C4-2B (cell line): ENCODE data around the gene LCN15.
"Not testable (repeated sequence)": the region's sequence is repeated elsewhere in the genome, so short reads cannot be mapped to it uniquely, and the experiment has no call there.

Source experiments
- H3K27ac ChIP-seq: fragments of 450-650 bp; 2 replicates; pipeline ENCODE4 v1.5.1; 2017
- ZFX ChIP-seq: fragments of 450-650 bp; IDR thresholded peaks from 2 replicates; pipeline ENCODE4 v1.6.1; 2017
- TF ChIP-seq, protein P1 (sequence below): fragments of 450-650 bp; conservative IDR thresholded peaks from 2 replicates; pipeline ENCODE4 v1.5.1; 2017; ENCODE audit warnings: mild to moderate bottlenecking

Gene LCN15

DNA sequence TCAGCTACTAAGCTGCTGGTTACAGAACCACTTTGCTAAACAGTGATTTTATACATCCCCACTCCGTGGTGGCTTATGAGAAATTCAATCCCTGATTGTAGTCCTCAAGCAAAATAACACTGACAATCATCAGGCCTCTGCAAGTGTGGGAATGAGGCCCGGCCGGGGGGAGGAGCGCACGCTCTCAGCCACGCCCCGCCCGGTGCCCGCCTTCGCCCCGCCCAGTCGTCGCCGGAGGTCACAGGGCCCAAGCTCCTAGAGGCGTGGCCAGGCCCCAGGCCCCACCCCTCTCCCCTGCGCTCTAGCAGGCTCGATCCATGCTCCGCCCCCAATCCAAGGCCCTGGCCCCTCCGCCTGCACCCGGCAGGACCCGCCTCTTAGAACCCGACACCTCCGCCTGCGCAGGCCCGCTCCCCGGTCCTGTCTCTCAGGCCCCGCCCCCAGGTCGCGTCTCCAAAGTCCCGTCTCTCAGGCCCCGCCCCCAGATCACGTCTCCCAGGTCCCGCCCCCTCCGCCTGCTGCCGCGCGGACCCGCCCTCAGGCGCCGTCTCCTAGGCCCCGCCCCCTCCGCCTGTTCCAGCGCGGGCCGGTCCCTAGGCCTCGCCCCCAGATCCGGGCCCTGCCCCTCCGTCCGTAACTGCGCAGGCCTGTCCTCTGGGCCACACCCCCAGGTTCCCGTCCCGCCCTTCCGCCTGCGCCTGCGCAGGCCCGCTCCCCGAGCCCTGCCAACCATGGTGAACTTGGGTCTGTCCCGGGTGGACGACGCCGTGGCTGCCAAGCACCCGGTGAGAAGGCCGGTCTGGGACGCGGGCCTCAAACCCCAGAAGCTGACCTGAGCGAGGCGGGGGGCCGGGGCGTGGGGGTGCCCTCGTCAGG lies 26.6 kb upstream of the LCN15 start, which contains the start of gene TMEM141:
TMEM141 (plus strand) TSS at position 705 of the 876 bp plus-strand sequence; CDS start at position 732, 27 bp downstream.
- TF ChIP-seq, protein P1, sequence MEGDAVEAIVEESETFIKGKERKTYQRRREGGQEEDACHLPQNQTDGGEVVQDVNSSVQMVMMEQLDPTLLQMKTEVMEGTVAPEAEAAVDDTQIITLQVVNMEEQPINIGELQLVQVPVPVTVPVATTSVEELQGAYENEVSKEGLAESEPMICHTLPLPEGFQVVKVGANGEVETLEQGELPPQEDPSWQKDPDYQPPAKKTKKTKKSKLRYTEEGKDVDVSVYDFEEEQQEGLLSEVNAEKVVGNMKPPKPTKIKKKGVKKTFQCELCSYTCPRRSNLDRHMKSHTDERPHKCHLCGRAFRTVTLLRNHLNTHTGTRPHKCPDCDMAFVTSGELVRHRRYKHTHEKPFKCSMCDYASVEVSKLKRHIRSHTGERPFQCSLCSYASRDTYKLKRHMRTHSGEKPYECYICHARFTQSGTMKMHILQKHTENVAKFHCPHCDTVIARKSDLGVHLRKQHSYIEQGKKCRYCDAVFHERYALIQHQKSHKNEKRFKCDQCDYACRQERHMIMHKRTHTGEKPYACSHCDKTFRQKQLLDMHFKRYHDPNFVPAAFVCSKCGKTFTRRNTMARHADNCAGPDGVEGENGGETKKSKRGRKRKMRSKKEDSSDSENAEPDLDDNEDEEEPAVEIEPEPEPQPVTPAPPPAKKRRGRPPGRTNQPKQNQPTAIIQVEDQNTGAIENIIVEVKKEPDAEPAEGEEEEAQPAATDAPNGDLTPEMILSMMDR: no peak
- TF ChIP-seq ZFX: no peak
- peak within 1 kb of the TSS; percentile 97 for H3K27ac ChIP-seq

- TF ChIP-seq ZFX: no peak
- TF ChIP-seq, protein P1: no peak
- H3K27ac ChIP-seq: peak overlapping the region; percentile 60
Measured at GRCh38 chr9:136789523-136789937, 25.2 kb upstream of the LCN15 start.

- peak overlapping the region; percentile 60 for H3K27ac ChIP-seq
Measured at GRCh38 chr9:136788644-136789522, 24.6 kb upstream of the LCN15 start.

- H3K27ac ChIP-seq: no peak overlapping the region
- TF ChIP-seq ZFX: no peak
- TF ChIP-seq, protein P1: peak; percentile 90
Measured at GRCh38 chr9:136787690-136788400, 23.5 kb upstream of the LCN15 start.

GRCh38 chr9:136786983-136787382 lies 22.7 kb upstream of the LCN15 start:
- not testable (repeated sequence) for H3K27ac ChIP-seq

GRCh38 chr9:136786451-136786850 lies 22.1 kb upstream of the LCN15 start:
- H3K27ac ChIP-seq: no peak overlapping the region
- TF ChIP-seq, protein P1: no peak
- no peak for TF ChIP-seq ZFX

DNA sequence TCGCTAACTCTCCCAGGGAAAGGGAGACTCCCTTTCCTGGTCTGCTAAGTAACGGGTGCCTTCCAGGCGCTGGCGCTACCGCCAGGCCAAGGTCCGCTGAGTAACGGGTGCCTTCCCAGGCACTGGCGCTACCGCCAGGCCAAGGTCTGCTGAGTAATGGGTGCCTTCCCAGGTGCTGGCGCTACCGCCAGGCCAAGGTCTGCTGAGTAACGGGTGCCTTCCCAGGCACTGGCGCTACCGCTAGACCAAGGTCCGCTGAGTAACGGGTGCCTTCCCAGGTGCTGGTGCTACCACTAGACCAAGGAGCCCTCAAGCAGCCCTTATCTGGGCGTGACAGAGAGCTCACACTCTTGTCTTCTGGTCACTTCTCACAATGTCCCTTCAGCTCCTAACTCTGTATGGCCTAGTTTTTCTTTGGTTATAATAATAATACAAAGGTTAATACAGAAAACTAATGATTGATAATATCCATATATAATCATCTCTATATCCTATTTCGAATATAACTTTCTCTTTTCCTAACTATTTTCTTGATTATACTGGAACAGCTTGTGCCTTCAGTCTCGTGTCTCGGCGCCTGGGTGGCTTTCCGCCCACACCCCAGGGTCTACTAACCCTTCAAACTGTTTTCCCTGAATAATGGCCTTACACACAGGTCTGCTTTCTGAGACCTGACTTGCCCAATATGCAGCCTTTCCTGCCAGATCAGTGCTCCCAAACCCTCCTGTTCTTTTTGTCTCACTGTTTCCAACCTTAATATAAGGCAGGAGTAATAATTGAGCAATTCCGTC lies 21.4 kb upstream of the LCN15 start:
- not testable (repeated sequence) for H3K27ac ChIP-seq

GRCh38 chr9:136784997-136785361 lies 20.7 kb upstream of the LCN15 start:
- TF ChIP-seq, protein P1: no peak
- TF ChIP-seq ZFX: no peak

More at GRCh38 chr9:136784997-136785361, 20.7 kb upstream of the LCN15 start:
- H3K27ac ChIP-seq: no peak overlapping the region
